Esophagus squamous epithelium (tissue), 4 donors: ENCODE results near the gene INPP4B.

Experiments used
- CTCF ChIP-seq, 6 experiments: fragments of 450-650 bp in 4 of 6; fragments of 200-600 bp in 2 of 6; sonication (generic) in 2 of 6; IDR thresholded peaks; one replicate each; pipeline ENCODE4 v1.5.1; 2016 to 2019; ENCODE audit warnings: antibody characterized with exemption in 6 of 6, mild to moderate bottlenecking in 4 of 6, moderate library complexity in 4 of 6
- POLR2A ChIP-seq, 4 donors: fragments of 450-650 bp; IDR thresholded peaks; one replicate each; pipeline ENCODE4 v1.6.1; 2017; ENCODE audit warnings: antibody characterized with exemption in 4 of 4, mild to moderate bottlenecking in 4 of 4, moderate library complexity in 3 of 4

- TF ChIP-seq CTCF (IDR thresholded peaks at IDR 0.05) (no peak), POLR2A (IDR thresholded peaks at IDR 0.05) (no peak)
These were observed 65.0 kb downstream of the INPP4B start for GRCh38 chr4:142781114-142781513.
